Retinal pigment epithelial cell (primary cell): ENCODE measurements around the gene GPALPP1.

Experiments used
- DNase-seq: peaks from one replicate; pipeline ENCODE4 v3.0.0-alpha.2; 2010; ENCODE audit warnings: low read depth
- H3K4me3 ChIP-seq: 2 replicates; pipeline ENCODE4 v1.5.1; 2011; ENCODE audit warnings: mild to moderate bottlenecking, low read length, control low read depth, moderate library complexity
- CTCF ChIP-seq: conservative IDR thresholded peaks from 2 replicates; pipeline ENCODE4 v1.5.1; 2011; ENCODE audit warnings: low read depth, low read length, control low read depth, inconsistent platforms

The GPALPP1 gene

GRCh38 chr13:45048890-45049407 lies 59.6 kb downstream of the GPALPP1 start:
- DNase-seq: no peak
- no peak overlapping the region for H3K4me3 ChIP-seq
- TF ChIP-seq CTCF: no peak

GRCh38 chr13:45049478-45049877 lies 60.1 kb downstream of the GPALPP1 start:
- H3K4me3 ChIP-seq: no peak overlapping the region
- no peak for DNase-seq
- TF ChIP-seq CTCF: no peak

GRCh38 chr13:45051315-45051714 lies 62.0 kb downstream of the GPALPP1 start:
- DNase-seq: no peak
- TF ChIP-seq CTCF: no peak
- no peak overlapping the region for H3K4me3 ChIP-seq

- no peak for TF ChIP-seq CTCF
- H3K4me3 ChIP-seq: no peak overlapping the region
- peak; percentile 55 for DNase-seq
These were observed 66.0 kb downstream of the GPALPP1 start for GRCh38 chr13:45055198-45055901.

- DNase-seq: peak; percentile 76
- peak overlapping the region; percentile 24 for H3K4me3 ChIP-seq
- TF ChIP-seq CTCF: no peak
These were observed 66.7 kb downstream of the GPALPP1 start for GRCh38 chr13:45055902-45056648.

- TF ChIP-seq CTCF: no peak
- DNase-seq: no peak
- no peak overlapping the region for H3K4me3 ChIP-seq
These were observed 70.7 kb downstream of the GPALPP1 start for GRCh38 chr13:45060062-45060461.
